M059J (cell line): Measurements from ENCODE around the gene CACNA2D4. TPM values are rescaled to one million over a fixed set of nuclear protein-coding genes. Genes with fewer than 3 reads are reported as not detected.

Experiments used
- DNase-seq: peaks from one replicate; pipeline ENCODE4 v3.0.0-alpha.2; 2012; ENCODE audit warnings: low read depth
- total RNA-seq: library from RNA; depleted of rRNA; stranded (reverse); fragments of >200 nt; shearing (Covaris generic); gene quantifications from 2 replicates; pipeline ENCODE4 v1.2.3, GENCODE V29; 2014

CACNA2D4 gene
- total RNA-seq, 1 experiment from 2014 or later: 0.91 TPM

GRCh38 chr12:1888923-1889322 lies 29.5 kb downstream of the CACNA2D4 start:
- no peak for DNase-seq

GRCh38 chr12:1886396-1887008 lies 31.9 kb downstream of the CACNA2D4 start:
- no peak for DNase-seq

GRCh38 chr12:1885599-1886245 lies 32.7 kb downstream of the CACNA2D4 start:
- DNase-seq: no peak

- no peak for DNase-seq
Observed at GRCh38 chr12:1885082-1885596, 33.3 kb downstream of the CACNA2D4 start.

- no peak for DNase-seq
Observed at GRCh38 chr12:1884651-1885050, 33.8 kb downstream of the CACNA2D4 start.

GRCh38 chr12:1883513-1883912 lies 34.9 kb downstream of the CACNA2D4 start:
- DNase-seq: no peak

- DNase-seq: no peak
Observed at GRCh38 chr12:1882850-1883470, 35.5 kb downstream of the CACNA2D4 start.

GRCh38 chr12:1882405-1882804 lies 36.0 kb downstream of the CACNA2D4 start:
- no peak for DNase-seq

- DNase-seq: no peak
Observed at GRCh38 chr12:1881936-1882335, 36.5 kb downstream of the CACNA2D4 start.

GRCh38 chr12:1881301-1881700 lies 37.2 kb downstream of the CACNA2D4 start:
- DNase-seq: no peak

GRCh38 chr12:1880876-1881275 lies 37.6 kb downstream of the CACNA2D4 start:
- DNase-seq: no peak

GRCh38 chr12:1880153-1880845 lies 38.2 kb downstream of the CACNA2D4 start:
- no peak for DNase-seq

GRCh38 chr12:1879633-1880032 lies 38.8 kb downstream of the CACNA2D4 start:
- no peak for DNase-seq

- no peak for DNase-seq
Observed at GRCh38 chr12:1878695-1879094, 39.8 kb downstream of the CACNA2D4 start.

- DNase-seq: no peak
Observed at GRCh38 chr12:1878214-1878613, 40.2 kb downstream of the CACNA2D4 start.

- no peak for DNase-seq
Observed at GRCh38 chr12:1877169-1877878, 41.1 kb downstream of the CACNA2D4 start.

GRCh38 chr12:1876086-1876485 lies 42.4 kb downstream of the CACNA2D4 start:
- no peak for DNase-seq

GRCh38 chr12:1875608-1876007 lies 42.8 kb downstream of the CACNA2D4 start:
- DNase-seq: no peak

GRCh38 chr12:1873531-1874510 lies 44.6 kb downstream of the CACNA2D4 start:
- no peak for DNase-seq

GRCh38 chr12:1872448-1872847 lies 46.0 kb downstream of the CACNA2D4 start:
- no peak for DNase-seq

- DNase-seq: no peak
Observed at GRCh38 chr12:1872001-1872400, 46.5 kb downstream of the CACNA2D4 start.
